Measurements from ENCODE around the gene PPIL1.

DNA sequence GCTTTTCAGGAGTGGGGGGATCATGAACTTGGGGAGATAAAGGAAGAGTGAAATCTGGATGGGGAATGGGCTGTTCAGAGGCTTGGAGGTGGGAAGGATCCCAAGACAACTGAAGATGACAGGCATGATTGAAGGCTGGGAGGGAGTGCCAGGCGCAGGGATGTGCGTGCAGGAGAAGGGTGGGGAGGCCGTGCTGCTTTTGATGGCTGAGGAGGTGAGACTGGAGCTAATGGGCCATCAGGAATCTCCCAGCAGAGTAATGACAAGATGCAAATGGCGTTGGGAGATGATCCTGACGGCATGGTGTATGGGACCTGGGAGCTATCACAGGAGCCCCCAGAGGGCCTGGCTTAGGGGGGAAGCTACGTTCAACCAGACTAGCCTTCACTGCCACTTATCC, 36.9 kb downstream of the PPIL1 start:
- TF ChIP-seq, protein P1, sequence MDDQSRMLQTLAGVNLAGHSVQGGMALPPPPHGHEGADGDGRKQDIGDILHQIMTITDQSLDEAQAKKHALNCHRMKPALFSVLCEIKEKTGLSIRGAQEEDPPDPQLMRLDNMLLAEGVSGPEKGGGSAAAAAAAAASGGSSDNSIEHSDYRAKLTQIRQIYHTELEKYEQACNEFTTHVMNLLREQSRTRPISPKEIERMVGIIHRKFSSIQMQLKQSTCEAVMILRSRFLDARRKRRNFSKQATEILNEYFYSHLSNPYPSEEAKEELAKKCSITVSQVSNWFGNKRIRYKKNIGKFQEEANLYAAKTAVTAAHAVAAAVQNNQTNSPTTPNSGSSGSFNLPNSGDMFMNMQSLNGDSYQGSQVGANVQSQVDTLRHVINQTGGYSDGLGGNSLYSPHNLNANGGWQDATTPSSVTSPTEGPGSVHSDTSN (CRISPR knock-in tag; IDR thresholded peaks at IDR 0.05), result no peak
- TF ChIP-seq ZNF549 (tag by site-specific recombination; IDR thresholded peaks at IDR 0.05), result no peak
- TF ChIP-seq ZBTB26 (tag by site-specific recombination; optimal IDR thresholded peaks at IDR 0.05), result no peak
- no peak for TF ChIP-seq ZIC2 (tag by site-specific recombination; IDR thresholded peaks at IDR 0.05)
- TF ChIP-seq, protein P2, sequence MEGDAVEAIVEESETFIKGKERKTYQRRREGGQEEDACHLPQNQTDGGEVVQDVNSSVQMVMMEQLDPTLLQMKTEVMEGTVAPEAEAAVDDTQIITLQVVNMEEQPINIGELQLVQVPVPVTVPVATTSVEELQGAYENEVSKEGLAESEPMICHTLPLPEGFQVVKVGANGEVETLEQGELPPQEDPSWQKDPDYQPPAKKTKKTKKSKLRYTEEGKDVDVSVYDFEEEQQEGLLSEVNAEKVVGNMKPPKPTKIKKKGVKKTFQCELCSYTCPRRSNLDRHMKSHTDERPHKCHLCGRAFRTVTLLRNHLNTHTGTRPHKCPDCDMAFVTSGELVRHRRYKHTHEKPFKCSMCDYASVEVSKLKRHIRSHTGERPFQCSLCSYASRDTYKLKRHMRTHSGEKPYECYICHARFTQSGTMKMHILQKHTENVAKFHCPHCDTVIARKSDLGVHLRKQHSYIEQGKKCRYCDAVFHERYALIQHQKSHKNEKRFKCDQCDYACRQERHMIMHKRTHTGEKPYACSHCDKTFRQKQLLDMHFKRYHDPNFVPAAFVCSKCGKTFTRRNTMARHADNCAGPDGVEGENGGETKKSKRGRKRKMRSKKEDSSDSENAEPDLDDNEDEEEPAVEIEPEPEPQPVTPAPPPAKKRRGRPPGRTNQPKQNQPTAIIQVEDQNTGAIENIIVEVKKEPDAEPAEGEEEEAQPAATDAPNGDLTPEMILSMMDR (tag by site-specific recombination; IDR thresholded peaks at IDR 0.05), result no peak
- TF ChIP-seq, protein P3, sequence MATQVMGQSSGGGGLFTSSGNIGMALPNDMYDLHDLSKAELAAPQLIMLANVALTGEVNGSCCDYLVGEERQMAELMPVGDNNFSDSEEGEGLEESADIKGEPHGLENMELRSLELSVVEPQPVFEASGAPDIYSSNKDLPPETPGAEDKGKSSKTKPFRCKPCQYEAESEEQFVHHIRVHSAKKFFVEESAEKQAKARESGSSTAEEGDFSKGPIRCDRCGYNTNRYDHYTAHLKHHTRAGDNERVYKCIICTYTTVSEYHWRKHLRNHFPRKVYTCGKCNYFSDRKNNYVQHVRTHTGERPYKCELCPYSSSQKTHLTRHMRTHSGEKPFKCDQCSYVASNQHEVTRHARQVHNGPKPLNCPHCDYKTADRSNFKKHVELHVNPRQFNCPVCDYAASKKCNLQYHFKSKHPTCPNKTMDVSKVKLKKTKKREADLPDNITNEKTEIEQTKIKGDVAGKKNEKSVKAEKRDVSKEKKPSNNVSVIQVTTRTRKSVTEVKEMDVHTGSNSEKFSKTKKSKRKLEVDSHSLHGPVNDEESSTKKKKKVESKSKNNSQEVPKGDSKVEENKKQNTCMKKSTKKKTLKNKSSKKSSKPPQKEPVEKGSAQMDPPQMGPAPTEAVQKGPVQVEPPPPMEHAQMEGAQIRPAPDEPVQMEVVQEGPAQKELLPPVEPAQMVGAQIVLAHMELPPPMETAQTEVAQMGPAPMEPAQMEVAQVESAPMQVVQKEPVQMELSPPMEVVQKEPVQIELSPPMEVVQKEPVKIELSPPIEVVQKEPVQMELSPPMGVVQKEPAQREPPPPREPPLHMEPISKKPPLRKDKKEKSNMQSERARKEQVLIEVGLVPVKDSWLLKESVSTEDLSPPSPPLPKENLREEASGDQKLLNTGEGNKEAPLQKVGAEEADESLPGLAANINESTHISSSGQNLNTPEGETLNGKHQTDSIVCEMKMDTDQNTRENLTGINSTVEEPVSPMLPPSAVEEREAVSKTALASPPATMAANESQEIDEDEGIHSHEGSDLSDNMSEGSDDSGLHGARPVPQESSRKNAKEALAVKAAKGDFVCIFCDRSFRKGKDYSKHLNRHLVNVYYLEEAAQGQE (tag by site-specific recombination; IDR thresholded peaks at IDR 0.05), result no peak
- TF ChIP-seq YY2 (tag by site-specific recombination; IDR thresholded peaks at IDR 0.05), result no peak
- no peak for TF ChIP-seq TRIM28 (IDR thresholded peaks at IDR 0.05; ENCODE audit: borderline replicate concordance, low read length)
- no peak for TF ChIP-seq BCL11A (tag by site-specific recombination; IDR thresholded peaks at IDR 0.05; ENCODE audit: low read depth)
- no peak for TF ChIP-seq ZNF175 (tag by site-specific recombination; IDR thresholded peaks at IDR 0.05)

Data from HEK293 (cell line).